Brain microvascular endothelial cell (primary cell): Measurements from ENCODE around the gene FSCB.

Experiments
- DNase-seq: peaks from one replicate; pipeline ENCODE4 v3.0.0-alpha.2; 2020
- H3K27ac ChIP-seq: fragments of 250-450 bp; sonication (Bioruptor Pico); 2 replicates; pipeline ENCODE4 v1.5.1; 2020; ENCODE audit warnings: mild to moderate bottlenecking, moderate library complexity
- H3K27me3 ChIP-seq: fragments of 250-450 bp; sonication (Bioruptor Pico); replicated peaks from 2 replicates; pipeline ENCODE4 v1.5.1; 2020; ENCODE audit warnings: mild to moderate bottlenecking
- H3K36me3 ChIP-seq: fragments of 250-450 bp; sonication (Bioruptor Pico); replicated peaks from 2 replicates; pipeline ENCODE4 v1.5.1; 2020; ENCODE audit warnings: mild to moderate bottlenecking
- H3K4me3 ChIP-seq: 2 replicates; pipeline ENCODE4 v1.5.1; 2011; ENCODE audit warnings: low read depth, mild to moderate bottlenecking, control low read depth, low read length, moderate library complexity
- in situ Hi-C: cut with HindIII; loops from 2 replicates; pipeline ENCODE4 v1.10.0; 2017; ENCODE audit warnings: low sequenced_read_pairs, low pct_ligation_motif_present
- TF ChIP-seq, protein P1 (sequence below): IDR thresholded peaks from 2 replicates; pipeline ENCODE4 v1.5.1; 2011; ENCODE audit warnings: low read depth, mild to moderate bottlenecking, moderate library complexity, low read length, control low read depth, inconsistent platforms; ENCODE audit errors: missing control alignments

The FSCB gene

DNA sequence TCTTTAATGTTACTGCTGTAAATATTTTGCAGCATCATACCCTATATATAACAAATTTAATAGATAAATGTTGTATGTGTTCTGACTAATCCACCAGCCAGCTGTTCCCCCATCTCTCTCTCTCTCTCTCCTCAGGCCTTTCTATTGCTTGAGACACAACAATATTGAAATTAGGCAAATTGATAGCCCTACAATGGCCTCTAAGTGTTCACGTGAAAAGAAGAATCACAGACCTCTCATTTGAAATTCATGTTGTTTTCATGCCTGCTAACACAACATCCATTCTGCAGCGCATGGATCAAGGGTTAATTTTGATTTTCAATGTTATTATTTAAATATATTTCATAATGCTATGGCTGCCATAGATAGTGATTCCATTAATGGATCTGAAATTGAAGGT, 1.8 kb upstream of the FSCB start:
- in situ Hi-C loops = no loop called here
- Histone ChIP-seq H3K27ac (no peak overlapping the region), H3K36me3 (no peaks in the 10 kb centered on the region), H3K27me3 (no peaks in the 10 kb centered on the region), H3K4me3 (no peak overlapping the region)
- TF ChIP-seq, protein P1, sequence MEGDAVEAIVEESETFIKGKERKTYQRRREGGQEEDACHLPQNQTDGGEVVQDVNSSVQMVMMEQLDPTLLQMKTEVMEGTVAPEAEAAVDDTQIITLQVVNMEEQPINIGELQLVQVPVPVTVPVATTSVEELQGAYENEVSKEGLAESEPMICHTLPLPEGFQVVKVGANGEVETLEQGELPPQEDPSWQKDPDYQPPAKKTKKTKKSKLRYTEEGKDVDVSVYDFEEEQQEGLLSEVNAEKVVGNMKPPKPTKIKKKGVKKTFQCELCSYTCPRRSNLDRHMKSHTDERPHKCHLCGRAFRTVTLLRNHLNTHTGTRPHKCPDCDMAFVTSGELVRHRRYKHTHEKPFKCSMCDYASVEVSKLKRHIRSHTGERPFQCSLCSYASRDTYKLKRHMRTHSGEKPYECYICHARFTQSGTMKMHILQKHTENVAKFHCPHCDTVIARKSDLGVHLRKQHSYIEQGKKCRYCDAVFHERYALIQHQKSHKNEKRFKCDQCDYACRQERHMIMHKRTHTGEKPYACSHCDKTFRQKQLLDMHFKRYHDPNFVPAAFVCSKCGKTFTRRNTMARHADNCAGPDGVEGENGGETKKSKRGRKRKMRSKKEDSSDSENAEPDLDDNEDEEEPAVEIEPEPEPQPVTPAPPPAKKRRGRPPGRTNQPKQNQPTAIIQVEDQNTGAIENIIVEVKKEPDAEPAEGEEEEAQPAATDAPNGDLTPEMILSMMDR = no peak
- no peak for DNase-seq

DNA sequence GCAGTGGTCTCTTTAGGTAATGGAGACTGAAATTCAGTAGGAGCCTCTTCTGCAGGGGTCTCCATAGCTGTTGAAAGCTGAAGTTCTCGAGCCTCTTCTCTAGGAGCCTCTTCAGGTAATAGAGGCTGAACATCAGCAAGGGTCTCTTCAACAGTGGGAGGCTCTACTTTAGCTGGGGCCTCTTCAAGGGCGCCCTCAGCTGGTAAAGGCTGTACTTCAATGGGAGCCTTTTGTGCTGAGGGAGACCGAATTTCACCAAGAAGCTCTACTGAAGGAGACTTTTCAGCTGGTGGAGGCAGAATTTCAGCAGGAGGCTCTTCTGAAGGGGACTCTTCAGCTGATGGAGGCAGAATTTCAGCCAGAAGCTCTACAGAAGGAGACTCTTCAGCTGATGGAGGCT, 1.5 kb downstream of the FSCB start:
- H3K4me3 ChIP-seq = no peak overlapping the region
- in situ Hi-C loops = no loop called here
- no peaks in the 10 kb centered on the region for H3K36me3 ChIP-seq
- no peaks in the 10 kb centered on the region for H3K27me3 ChIP-seq
- DNase-seq = no peak
- H3K27ac ChIP-seq = no peak overlapping the region
- TF ChIP-seq, protein P1 = no peak

DNA sequence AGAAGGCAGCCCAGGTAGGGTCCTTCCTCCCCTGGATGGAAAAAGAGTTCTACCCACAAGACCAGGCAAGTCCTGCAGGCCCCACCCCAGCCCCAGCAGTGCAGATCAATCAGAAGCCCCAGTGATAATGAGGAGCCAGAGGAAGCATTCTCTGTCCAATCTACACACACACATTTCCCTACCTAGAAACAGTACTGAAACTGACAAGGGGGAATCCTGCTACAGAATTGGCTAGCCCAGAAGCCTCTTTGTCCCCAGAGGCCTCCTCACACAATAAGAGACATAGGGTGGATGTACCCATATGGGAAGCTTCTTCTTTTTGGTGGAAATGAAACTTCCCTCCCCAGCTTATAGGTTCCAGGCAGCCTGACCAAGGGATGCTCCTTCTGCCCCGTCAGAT, 9.9 kb downstream of the FSCB start:
- Histone ChIP-seq H3K36me3 (no peaks in the 10 kb centered on the region), H3K4me3 (no peak overlapping the region), H3K27ac (no peak overlapping the region), H3K27me3 (no peaks in the 10 kb centered on the region)
- no peak for DNase-seq
- TF ChIP-seq, protein P1 = no peak
- in situ Hi-C loops = no loop called here

DNA sequence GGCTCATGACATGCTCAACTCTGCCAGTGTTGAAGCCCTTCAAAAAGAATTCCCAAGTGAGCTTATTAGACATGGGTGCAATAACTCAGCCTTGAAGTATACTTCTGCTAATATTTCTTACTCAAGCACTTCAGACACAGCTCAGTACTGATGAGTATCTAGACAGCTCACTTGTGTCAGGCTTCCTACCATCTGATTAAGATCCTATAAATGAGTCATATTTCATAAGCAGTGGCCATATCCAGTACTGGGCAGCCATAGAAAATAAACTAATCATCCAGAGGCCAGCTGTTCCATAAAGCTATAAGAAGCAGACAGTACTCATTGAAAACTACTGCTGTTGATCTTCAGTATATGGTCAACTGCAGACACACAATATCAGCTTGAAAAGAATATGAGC, 12.9 kb downstream of the FSCB start:
- Histone ChIP-seq H3K27me3 (no peaks in the 10 kb centered on the region), H3K36me3 (no peaks in the 10 kb centered on the region), H3K4me3 (no peak overlapping the region), H3K27ac (no peak overlapping the region)
- in situ Hi-C loops = no loop called here
- no peak for DNase-seq
- TF ChIP-seq, protein P1 = no peak

DNA sequence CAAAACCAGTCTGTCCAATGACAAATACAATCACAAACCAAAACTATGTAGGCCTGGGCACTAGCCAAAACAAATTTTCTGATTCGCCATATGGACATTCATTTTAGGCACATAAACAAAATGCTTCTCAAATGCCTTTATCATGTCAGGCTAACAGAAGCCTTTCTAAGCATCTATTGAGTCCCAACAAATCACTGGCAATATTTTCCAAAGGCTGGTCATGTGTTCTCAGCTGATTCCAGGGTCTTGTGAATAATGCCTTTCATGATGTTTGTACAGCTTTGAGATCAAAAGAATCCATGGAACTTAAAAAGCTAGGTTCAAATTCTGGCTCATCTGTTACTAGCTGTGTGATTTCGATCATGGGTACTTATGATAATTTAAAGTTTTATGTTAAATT, 16.1 kb downstream of the FSCB start:
- no peak overlapping the region for H3K4me3 ChIP-seq
- in situ Hi-C loops = no loop called here
- DNase-seq = no peak
- no peaks in the 10 kb centered on the region for H3K27me3 ChIP-seq
- no peak overlapping the region for H3K27ac ChIP-seq
- no peaks in the 10 kb centered on the region for H3K36me3 ChIP-seq
- TF ChIP-seq, protein P1 = no peak

DNA sequence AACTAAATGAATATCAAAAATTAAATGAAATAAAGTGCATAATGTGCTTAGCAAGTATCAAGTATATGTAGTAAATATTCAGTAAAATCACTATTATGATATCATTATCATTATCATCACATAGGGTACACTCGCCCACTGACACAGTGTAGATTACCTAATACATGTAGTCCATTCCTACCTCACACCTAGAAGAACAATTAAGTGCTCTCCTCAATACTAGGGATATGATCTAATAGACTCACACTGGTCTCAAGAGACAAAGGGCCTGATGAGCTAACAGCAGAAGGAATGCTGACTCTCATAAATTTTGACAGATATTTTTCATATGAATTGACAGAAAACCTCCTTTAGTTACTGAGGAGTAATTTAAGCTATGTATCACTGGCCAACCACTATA, 29.1 kb downstream of the FSCB start:
- Histone ChIP-seq H3K36me3 (no peaks in the 10 kb centered on the region), H3K27me3 (no peaks in the 10 kb centered on the region), H3K27ac (no peak overlapping the region), H3K4me3 (no peak overlapping the region)
- no peak for DNase-seq
- in situ Hi-C loops = no loop called here
- TF ChIP-seq, protein P1 = no peak
